Uterus (tissue), 4 donors: ENCODE results near the gene PIF1. TPM values are rescaled to one million over a fixed set of nuclear protein-coding genes. Genes with fewer than 3 reads are reported as not detected.

Source experiments
- DNase-seq, 2 donors: peaks; one replicate each; pipeline ENCODE4 v3.0.0-alpha.2; 2019 to 2020
- H3K27ac ChIP-seq, 2 donors: fragments of 200-600 bp; sonication (generic); 1 replicate in 1 of 2; 2 replicates in 1 of 2; pipeline ENCODE4 v1.5.1; 2016 to 2018
- H3K27me3 ChIP-seq, 2 donors: fragments of 200-600 bp; sonication (generic); one replicate each; pipeline ENCODE4 v1.5.1; 2018 to 2019; ENCODE audit warnings: control low read depth in 1 of 2
- H3K36me3 ChIP-seq, 2 donors: fragments of 200-600 bp; sonication (generic); one replicate each; pipeline ENCODE4 v1.5.1; 2019; ENCODE audit warnings: control low read depth in 1 of 2
- H3K4me1 ChIP-seq, 2 donors: fragments of 200-600 bp; sonication (generic); one replicate each; pipeline ENCODE4 v1.5.1; 2018 to 2019; ENCODE audit warnings: control low read depth in 1 of 2
- H3K4me3 ChIP-seq, 2 donors: fragments of 200-600 bp; sonication (generic); 1 replicate in 1 of 2; 2 replicates in 1 of 2; pipeline ENCODE4 v1.5.1; 2018 to 2019; ENCODE audit warnings: mild to moderate bottlenecking in 1 of 2
- H3K9me3 ChIP-seq, 2 donors: fragments of 200-600 bp; sonication (generic); one replicate each; pipeline ENCODE4 v1.5.1; 2019; ENCODE audit warnings: control low read depth in 1 of 2
- POLR2A ChIP-seq, 2 donors: fragments of 450-650 bp; IDR thresholded peaks; one replicate each; pipeline ENCODE4 v1.6.1; 2016; ENCODE audit warnings: antibody characterized with exemption in 2 of 2, mild to moderate bottlenecking in 1 of 2, moderate library complexity in 1 of 2
- intact Hi-C: fragments of 100-400 bp; cut with DNase I; formaldehyde crosslinking; loops from one replicate; pipeline ENCODE4 v1.15.1; 2023; ENCODE audit warnings: low total_unique reads
- total RNA-seq, 4 donors: library from RNA; depleted of rRNA in 3 of 4; stranded (reverse); fragments of >200 nt in 3 of 4; gene quantifications; one replicate each; pipeline versions ENCODE4 v1.1.0 to v1.2.4, GENCODE V29; 2014 to 2023
- TF ChIP-seq, protein P1 (sequence below), 4 experiments: fragments of 200-600 bp in 2 of 4; fragments of 450-650 bp in 2 of 4; sonication (generic) in 2 of 4; IDR thresholded peaks; one replicate each; pipeline ENCODE4 v1.5.1; 2016 to 2019; ENCODE audit warnings: antibody characterized with exemption in 4 of 4, mild to moderate bottlenecking in 2 of 4, moderate library complexity in 1 of 4
- donor health status: DM: yes; HTN: yes; CAD: no.

Gene PIF1
- total RNA-seq, 4 donors from 2014 or later, result 0.24 to 5.5 (median 0.29) TPM; not detected in 1

- no peak overlapping the region for H3K27ac ChIP-seq
- no peaks in the 10 kb centered on the region for H3K36me3 ChIP-seq
- DNase-seq, result no peak
- H3K4me1 ChIP-seq, result no peaks in the 10 kb centered on the region
- H3K9me3 ChIP-seq, result no peaks in the 10 kb centered on the region
- H3K27me3 ChIP-seq, result no peaks in the 10 kb centered on the region
- no peak overlapping the region for H3K4me3 ChIP-seq
- TF ChIP-seq POLR2A (IDR thresholded peaks at IDR 0.05), result no peak
- TF ChIP-seq, protein P1, sequence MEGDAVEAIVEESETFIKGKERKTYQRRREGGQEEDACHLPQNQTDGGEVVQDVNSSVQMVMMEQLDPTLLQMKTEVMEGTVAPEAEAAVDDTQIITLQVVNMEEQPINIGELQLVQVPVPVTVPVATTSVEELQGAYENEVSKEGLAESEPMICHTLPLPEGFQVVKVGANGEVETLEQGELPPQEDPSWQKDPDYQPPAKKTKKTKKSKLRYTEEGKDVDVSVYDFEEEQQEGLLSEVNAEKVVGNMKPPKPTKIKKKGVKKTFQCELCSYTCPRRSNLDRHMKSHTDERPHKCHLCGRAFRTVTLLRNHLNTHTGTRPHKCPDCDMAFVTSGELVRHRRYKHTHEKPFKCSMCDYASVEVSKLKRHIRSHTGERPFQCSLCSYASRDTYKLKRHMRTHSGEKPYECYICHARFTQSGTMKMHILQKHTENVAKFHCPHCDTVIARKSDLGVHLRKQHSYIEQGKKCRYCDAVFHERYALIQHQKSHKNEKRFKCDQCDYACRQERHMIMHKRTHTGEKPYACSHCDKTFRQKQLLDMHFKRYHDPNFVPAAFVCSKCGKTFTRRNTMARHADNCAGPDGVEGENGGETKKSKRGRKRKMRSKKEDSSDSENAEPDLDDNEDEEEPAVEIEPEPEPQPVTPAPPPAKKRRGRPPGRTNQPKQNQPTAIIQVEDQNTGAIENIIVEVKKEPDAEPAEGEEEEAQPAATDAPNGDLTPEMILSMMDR (IDR thresholded peaks at IDR 0.05), result no peak
- intact Hi-C loops, result no loop called here
These were observed 33.2 kb downstream of the PIF1 start for GRCh38 chr15:64792282-64792681.

GRCh38 chr15:64791401-64791800 lies 34.0 kb downstream of the PIF1 start:
- no peaks in the 10 kb centered on the region for H3K36me3 ChIP-seq
- no peaks in the 10 kb centered on the region for H3K9me3 ChIP-seq
- H3K4me1 ChIP-seq, result no peaks in the 10 kb centered on the region
- intact Hi-C loops, result no loop called here
- H3K4me3 ChIP-seq, result no peak overlapping the region
- TF ChIP-seq POLR2A (IDR thresholded peaks at IDR 0.05), result no peak
- TF ChIP-seq, protein P1 (IDR thresholded peaks at IDR 0.05), result no peak
- H3K27me3 ChIP-seq, result no peaks in the 10 kb centered on the region
- no peak overlapping the region for H3K27ac ChIP-seq
- no peak for DNase-seq

- Histone ChIP-seq H3K4me3 (no peak overlapping the region), H3K36me3 (no peaks in the 10 kb centered on the region), H3K27ac (no peak overlapping the region), H3K27me3 (no peaks in the 10 kb centered on the region), H3K9me3 (no peaks in the 10 kb centered on the region), H3K4me1 (no peaks in the 10 kb centered on the region)
- no peak for DNase-seq
- intact Hi-C loops, result no loop called here
- TF ChIP-seq, protein P1 (IDR thresholded peaks at IDR 0.05), result no peak
- no peak for TF ChIP-seq POLR2A (IDR thresholded peaks at IDR 0.05)
These were observed 41.7 kb downstream of the PIF1 start for GRCh38 chr15:64783796-64784195.

- H3K4me3 ChIP-seq, result no peak overlapping the region
- no peak for DNase-seq
- no peaks in the 10 kb centered on the region for H3K27me3 ChIP-seq
- intact Hi-C loops, result no loop called here
- no peak overlapping the region for H3K27ac ChIP-seq
- TF ChIP-seq, protein P1 (IDR thresholded peaks at IDR 0.05), result no peak
- H3K36me3 ChIP-seq, result no peaks in the 10 kb centered on the region
- H3K9me3 ChIP-seq, result no peaks in the 10 kb centered on the region
- no peaks in the 10 kb centered on the region for H3K4me1 ChIP-seq
These were observed 42.7 kb downstream of the PIF1 start for GRCh38 chr15:64782751-64783150.

- TF ChIP-seq, protein P1 (IDR thresholded peaks at IDR 0.05), result no peak
- TF ChIP-seq POLR2A (IDR thresholded peaks at IDR 0.05), result no peak
- no peak overlapping the region for H3K4me3 ChIP-seq
- no peaks in the 10 kb centered on the region for H3K9me3 ChIP-seq
- H3K27me3 ChIP-seq, result no peaks in the 10 kb centered on the region
- no peak for DNase-seq
- H3K27ac ChIP-seq, result no peak overlapping the region
- H3K36me3 ChIP-seq, result no peaks in the 10 kb centered on the region
- intact Hi-C loops, result no loop called here
- H3K4me1 ChIP-seq, result peaks cover 0 to 7% of the 10 kb centered on the region in 2 donors
These were observed 44.1 kb downstream of the PIF1 start for GRCh38 chr15:64781299-64781698.
